CD4-positive, alpha-beta T cell treated with Interleukin-1 beta for 1 hour (primary cell): ENCODE data around the gene NALCN.
"Not testable (repeated sequence)": the region's sequence is repeated elsewhere in the genome, so short reads cannot be mapped to it uniquely, and the experiment has no call there.

Experiments used
- DNase-seq, 2 donors: peaks; one replicate each; pipeline ENCODE4 v3.0.0-alpha.2; 2020 to 2022

Gene NALCN

GRCh38 chr13:101327871-101328270, 88.4 kb downstream of the NALCN start:
- DNase-seq: no peak

DNA sequence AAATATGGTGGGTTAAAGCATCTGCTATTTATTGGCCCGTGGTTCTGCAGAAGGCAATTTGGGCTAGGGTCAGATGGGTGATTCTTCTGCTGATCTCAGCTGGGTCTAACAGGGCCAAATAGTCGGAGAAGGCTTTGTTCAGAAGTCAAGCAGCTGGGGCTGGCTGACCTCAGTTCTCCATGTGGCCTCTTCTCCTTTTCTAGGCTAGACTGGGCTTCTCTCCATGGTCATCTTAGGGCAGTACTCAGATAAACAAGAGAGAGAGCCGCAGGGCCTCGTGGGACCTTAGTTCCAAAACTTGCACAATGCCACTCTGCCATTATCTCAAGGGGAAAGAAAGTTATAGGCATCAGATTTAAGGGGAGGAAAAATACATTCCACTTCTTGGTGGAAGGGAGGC, 89.6 kb downstream of the NALCN start:
- DNase-seq: no peak

GRCh38 chr13:101325423-101325822, 90.9 kb downstream of the NALCN start:
- no peak for DNase-seq

DNA sequence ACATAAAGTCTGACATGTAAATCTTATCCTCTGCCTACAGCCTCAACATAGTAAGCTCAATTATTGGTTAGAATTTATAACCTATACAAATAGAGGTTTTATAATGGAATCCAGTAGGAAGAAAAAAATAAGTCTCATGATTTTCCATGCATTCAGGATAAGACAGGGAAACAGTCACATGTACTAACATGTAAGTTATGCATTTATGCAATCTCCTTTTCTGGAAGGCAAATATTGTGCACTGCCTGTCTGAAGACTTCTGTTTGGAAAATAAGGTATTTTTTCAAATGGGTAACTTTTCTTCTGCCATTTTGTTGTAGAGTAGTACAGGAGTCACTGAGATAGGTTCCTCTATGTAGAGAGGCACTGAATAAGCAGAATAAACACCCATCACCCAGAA, 92.7 kb downstream of the NALCN start:
- no peak for DNase-seq

GRCh38 chr13:101317986-101318523, 98.3 kb downstream of the NALCN start:
- no peak for DNase-seq

- not testable (repeated sequence) for DNase-seq
These were observed 102.8 kb downstream of the NALCN start for GRCh38 chr13:101313479-101313878.

DNA sequence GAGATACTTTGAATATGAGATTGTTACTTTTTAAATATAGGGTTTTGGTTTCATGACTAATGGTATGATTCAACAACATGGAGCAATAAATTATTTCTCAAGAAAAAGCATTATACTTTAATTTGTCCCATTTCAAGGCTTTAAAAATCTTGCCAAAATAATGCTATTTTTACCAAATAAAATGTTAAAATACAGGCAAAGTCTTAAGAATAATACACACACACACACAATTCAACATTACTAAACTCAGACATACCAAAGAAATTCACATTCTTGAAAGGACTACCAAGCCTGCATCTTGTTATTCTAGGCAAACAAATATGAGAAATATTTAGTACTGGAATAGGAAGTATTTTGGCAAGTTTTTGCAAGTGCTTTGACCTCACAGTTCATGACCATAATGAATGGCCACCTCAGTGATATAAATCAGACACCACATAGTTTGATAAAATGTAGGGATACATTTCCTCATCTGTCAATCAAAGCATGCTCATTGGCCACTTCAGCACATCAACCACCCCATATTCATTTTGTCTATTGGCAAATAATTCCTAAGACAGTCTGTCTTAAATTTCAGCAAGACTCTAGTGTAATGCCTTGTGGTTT, 107.2 kb downstream of the NALCN start:
- DNase-seq: no peak

GRCh38 chr13:101308247-101309013, 107.9 kb downstream of the NALCN start:
- no peak for DNase-seq

DNA sequence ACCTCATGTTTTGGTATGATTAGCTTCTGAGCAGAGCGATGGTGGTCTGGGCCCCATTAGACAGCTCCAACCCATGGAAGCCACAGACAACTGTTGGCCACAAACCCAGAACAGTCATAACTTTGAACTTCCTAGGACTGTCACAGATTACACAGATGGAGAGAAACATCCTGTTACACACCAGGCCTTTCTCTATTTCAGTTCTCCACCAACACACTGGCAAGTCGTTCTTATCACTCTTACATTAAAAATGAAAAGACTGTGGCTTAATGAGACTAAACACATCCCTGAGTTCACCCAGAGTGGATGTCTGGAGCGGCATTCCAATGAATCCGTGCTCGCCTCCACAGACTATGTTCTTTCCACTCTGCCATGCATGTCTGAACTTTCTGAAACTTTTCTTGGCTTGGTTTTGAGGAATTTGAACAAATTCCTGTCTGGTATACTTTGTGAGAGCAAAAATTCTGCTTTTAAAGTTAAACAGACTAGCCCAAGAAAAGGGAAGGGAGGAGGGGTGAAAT, 109.1 kb downstream of the NALCN start:
- no peak for DNase-seq

GRCh38 chr13:101306773-101307172, 109.5 kb downstream of the NALCN start:
- no peak for DNase-seq

- no peak for DNase-seq
These were observed 110.3 kb downstream of the NALCN start for GRCh38 chr13:101305981-101306411.

DNA sequence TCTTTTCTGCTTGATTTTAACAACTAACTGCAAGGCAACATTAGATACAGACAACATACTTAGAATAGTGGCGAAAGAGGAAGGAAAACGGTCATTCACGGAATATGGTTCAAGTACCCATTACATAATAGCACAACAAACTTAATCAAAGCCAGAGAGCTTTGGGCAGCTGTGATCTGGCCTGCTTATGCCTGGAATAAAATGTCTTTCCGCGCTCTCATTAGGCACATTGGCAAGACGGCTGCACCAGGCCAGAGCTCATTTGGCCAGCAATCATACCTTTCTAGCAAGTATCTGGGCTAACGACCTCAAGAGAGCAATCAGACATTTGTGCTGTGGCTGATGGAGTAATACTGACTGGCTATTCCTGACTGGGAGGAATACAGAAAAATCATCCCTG, 112.8 kb downstream of the NALCN start:
- no peak for DNase-seq

DNA sequence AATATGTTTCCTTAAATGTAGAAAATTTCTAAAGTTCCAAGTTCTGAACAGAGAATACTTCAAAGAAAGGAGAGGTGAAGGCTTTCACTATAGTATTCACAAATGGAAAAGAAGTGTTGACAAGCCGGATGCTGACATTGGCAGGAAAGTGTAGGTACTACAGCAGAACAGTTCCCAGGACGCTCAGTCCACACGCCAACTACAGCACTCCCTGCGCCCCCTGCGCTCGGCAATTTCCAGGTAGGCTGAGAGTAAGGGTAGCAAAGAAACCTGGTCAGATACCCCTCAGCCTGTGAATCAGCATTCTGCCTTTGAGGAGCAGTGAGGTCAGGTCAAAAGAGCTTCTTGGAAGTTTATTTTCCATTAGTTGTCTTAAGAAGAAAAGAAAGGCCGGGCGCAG, 115.3 kb downstream of the NALCN start:
- no peak for DNase-seq

GRCh38 chr13:101300531-101300930, 115.8 kb downstream of the NALCN start:
- no peak for DNase-seq

DNA sequence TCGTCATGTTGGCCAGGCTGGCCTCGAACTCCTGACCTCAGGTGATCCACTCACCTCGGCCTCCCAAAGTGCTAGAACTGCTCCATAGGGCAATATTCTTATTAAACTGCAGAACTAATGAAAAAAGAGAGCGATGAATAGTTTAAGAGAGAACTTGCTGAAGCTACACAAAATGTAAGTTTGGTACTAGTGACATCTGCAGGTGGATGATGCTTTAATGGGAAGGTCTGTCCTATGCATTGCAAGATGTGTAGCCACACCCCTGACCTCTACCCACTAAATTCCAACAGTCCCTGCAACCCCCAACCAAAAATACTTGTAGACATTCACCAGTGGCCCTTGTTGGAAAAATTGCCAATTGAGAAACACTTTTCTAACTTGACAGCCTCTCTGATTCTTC, 117.8 kb downstream of the NALCN start:
- DNase-seq: no peak

DNA sequence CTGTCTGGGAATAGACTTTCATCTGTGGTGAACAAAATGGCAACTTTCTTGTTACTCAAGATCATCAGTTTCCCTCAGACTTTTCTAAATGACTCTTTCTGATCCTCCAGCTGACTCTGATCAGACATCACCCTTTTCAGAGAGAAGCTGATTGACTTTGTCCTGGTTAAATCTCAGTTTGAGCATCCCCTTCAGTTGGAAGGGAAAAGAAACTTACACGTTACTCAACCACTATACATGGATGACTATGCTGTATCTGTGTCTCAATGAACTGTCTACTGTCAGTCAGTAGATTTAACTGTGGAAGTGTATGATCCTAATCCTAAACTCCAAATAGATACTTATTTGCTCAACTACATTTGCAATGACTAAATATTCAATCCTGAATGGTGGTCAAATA, 118.5 kb downstream of the NALCN start:
- no peak for DNase-seq

GRCh38 chr13:101292711-101293110, 123.6 kb downstream of the NALCN start:
- no peak for DNase-seq

DNA sequence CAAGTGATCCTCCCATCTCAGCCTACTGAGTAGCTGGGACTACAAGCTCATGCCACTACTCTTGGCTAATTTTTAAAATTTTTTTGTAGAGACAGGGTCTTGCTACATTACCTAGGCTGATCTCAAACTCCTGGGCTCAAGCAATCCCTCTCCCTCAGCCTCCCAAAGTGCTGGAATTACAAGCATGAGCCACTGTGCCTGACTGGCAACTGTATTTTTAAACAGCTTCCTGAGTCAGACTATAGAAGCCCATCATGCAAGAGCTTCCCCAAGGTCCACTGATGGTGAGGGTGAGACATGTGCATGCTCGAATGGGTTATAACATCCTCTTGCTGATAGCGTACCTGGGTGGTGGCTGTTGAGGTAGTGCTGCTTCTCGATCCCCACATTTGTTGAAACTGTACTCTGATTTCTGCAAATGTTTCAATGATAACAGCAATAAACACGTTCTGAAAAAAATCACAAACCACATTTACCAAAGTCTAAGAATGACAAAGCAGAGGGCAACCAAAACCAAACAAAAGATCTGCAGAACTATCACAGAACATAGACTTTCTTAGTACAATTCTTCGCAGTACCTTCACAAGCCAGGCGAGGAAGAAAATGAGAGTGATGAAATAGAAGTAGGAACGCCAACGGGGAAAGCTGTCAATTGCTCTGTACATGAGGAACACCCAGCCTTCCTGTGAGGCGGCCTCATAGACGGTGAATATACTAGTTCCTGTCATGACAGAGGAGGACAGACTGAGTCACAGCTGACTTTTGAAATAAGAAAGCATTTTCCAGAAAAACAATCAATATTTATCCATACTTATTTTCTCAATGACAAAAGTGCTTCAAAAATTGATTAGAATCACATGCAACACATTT, 124.4 kb downstream of the NALCN start:
- DNase-seq: no peak

DNA sequence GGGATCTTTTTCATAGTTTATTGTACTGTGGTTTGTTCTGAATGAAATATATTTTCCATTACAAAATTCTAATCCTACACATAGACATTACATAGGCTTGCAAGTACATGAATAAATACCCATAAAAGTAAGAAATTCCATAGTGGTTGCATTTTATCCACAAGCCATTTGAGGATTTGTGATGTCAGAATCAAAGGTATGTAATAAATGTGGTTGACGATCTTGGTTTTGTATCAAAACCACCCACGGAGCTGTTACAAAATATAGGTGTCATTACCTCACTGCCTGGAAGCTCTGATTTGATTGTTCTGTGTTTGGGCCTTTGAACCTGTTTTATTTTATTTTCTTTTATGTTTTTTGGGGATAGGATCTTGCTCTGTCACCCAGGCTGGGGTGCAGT, 125.1 kb downstream of the NALCN start:
- no peak for DNase-seq

DNA sequence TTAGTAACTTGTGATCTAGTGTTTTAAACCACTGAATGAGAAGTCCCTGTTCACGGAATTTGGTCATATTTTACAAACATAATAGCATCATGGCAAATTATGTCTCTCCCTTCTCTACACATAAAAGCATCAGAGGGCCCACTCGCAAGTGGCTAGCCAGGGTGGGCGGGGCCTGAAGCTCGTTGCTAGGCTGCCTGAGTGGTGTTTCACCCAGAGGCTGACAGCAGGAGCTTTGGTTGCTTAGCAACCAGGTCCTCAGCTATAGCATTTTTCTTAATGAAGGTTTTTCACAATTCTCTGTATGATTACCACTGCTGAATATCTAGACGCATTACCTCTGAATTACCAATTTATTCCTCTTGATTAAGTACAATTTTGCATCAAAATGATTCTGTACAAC, 126.5 kb downstream of the NALCN start:
- DNase-seq: peak in 1 of 2 donors; percentile 2

GRCh38 chr13:101283782-101284181, 132.5 kb downstream of the NALCN start:
- no peak for DNase-seq

- DNase-seq: no peak
These were observed 143.4 kb downstream of the NALCN start for GRCh38 chr13:101272886-101273285.

GRCh38 chr13:101271681-101272245, 144.5 kb downstream of the NALCN start:
- DNase-seq: no peak
